HG03575 (cell line): ENCODE data around the gene PVALEF.
"Not testable (repeated sequence)": the region's sequence is repeated elsewhere in the genome, so short reads cannot be mapped to it uniquely, and the experiment has no call there.

ENCODE experiments used
- ATAC-seq: cut with Tn5 transposase; IDR thresholded peaks from one replicate; pipeline ENCODE4 v1.9.1; 2021; ENCODE audit not compliant: unreplicated experiment, insufficient number of reproducible peaks, low FRiP score; ENCODE audit errors: extremely low read depth

The PVALEF gene

GRCh38 chr17:81140695-81141094, 24.6 kb upstream of the PVALEF start:
- no peak for ATAC-seq

DNA sequence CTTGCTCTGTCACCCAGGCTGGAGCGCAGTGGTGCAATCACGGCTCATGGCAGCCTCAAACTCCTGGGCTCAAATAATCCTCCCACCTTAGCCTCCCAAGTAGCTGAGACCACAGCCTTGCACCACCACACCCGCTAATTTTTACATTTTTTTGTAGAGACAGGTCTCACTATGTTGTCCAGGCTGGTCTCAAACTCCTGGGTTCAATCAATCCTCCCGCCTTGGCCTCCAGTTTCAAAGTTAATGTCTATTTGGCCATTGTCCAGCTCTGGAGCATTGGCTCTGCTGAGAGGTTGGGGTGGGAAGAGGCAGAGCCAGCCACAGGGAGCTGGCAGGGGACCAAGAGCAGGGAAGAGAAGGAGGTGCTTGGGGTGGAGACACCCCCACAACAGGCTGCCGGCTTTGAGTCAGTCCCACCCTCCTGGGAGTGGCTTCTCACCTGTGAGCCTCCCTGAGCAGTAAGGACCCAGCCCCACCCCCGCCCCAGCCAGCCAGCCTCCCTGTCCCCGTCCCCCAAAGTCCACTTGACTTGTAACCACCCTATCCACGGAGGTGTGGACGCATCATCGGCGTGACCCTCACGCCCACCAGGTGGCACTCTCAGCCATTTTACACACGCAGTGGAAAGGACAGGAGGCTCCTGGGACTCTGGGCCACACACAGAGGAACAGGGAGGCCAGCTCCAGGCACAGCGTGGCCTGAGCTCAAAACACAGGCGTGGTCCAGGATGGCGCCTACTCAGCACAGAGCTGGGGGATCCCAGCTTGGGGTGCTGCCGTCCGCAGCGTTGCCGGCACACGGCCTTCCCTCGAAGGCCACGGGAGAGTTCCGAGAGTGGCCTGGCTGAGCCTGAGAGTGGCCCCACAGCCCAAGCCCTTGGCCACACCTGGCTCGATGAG, 22.8 kb upstream of the PVALEF start:
- ATAC-seq: no peak

GRCh38 chr17:81143200-81143527, 22.1 kb upstream of the PVALEF start:
- no peak for ATAC-seq

DNA sequence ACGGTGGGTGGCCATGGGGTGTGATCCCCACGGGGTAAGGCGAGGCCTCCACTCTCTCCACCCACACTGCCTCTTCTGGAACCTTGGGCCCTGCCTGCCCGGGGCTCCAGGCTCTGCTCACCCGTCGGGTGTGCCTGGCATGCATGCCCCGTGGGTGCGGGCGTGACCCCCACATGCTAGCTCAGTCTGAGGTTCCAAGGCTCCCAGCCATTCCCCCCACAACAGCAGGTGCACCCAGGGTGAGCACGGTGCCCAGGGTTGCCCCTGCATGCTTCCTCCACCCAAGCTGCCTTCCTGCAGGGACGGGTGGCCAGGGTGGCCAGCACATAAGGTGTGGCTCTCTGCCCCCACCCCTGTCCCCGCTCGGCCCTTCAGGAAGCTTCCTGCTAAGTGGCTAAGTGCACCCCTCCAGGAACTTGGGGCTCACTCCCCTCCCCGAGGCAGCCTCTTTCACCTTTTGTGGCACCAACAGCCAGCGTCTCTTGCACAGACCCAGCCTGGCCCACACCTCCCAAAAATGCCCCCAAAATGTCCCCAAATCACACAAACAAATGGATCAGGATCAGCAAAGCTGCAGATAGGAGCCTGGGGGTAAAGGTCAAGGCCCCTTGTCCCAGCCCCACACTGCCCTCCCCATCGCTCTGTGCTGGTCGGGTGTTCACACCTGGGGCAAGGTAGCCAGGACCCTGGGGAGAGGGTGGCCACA, 21.4 kb upstream of the PVALEF start:
- ATAC-seq: no peak

- ATAC-seq: no peak
Observed at GRCh38 chr17:81144423-81144781, 20.9 kb upstream of the PVALEF start.

DNA sequence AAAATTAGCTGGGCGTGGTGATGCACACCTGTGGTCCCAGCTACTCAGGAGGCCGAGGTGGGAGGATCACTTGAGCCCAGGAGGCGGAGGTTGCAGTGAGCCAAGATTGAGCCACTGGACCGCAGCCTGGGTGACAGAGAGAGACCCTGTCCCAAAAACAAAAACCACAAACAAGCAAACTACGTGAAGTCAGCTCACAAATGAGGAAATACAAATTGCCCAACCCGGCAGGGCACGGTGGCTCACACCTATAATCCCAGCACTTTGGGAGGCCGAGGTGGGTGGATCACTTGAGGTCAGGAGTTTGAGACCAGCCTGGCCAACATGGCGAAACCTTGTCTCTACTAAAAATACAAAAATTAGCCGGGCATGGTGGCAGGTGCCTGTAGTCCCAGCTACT, 19.1 kb upstream of the PVALEF start:
- not testable (repeated sequence) for ATAC-seq

DNA sequence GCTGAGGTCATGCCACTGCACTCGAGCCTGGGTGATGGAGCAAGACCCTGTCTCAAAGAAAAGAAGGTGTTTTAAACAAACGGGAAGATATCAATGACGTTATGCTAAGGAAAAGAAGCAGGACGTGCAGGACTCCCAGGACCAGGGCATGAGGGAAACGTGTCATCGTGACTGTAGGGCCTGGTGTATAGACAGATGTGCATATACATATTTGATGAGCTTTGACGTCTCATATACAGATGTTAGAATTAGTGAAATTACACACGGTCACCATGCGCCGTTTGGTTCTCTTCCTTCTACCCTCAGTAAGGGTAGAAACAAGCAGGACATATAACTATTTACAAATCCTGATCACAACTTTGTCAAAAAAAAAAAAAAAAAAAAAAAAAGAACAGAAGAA, 17.6 kb upstream of the PVALEF start:
- ATAC-seq: no peak

DNA sequence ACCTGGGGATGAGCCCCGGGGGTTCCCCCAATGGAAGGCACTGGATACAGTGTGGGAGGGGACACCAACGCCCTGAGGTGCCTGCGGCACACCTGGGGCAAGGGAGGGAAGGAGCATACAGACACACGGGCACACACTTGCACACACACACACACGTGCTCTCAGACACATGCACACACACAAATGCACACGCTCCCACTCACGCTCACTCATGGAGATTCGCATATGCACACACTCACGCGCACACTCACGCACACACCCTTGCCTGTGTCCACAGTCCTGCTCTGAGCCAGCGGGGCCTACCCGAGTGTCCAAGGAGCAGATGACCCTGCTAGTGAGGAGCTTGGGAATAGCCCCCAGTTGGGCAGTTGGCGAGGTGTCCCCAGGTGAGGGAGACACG, 16.7 kb upstream of the PVALEF start:
- ATAC-seq: no peak

GRCh38 chr17:81148986-81149533, 16.2 kb upstream of the PVALEF start:
- ATAC-seq: no peak

GRCh38 chr17:81150377-81151077, 14.8 kb upstream of the PVALEF start:
- ATAC-seq: no peak

GRCh38 chr17:81151278-81151677, 14.0 kb upstream of the PVALEF start:
- ATAC-seq: no peak

DNA sequence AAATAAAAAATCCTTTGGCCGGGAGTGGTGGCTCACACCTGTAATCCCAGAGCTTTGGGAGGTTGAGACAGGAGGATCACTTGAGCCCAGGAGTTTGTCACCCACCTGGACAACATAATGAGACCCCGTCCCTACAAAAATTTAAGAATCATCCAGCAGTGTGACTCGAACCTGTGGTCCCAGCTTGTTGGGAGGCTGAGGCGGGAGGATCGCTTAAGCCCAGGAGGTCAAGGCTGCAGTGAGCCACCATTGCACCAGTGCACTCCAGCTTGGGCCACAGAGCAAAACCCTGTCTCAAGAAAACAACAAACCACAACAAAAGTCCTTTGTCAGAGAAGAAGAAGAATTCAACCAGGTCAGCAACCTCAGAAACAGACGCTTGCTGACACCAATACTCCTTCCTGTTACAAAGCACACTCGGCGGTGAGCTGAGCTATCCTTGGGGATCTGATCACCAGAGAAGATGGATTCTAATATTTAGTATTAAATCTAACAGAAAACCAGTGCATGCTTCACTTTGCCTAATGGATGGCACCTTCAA, 12.9 kb upstream of the PVALEF start:
- no peak for ATAC-seq

DNA sequence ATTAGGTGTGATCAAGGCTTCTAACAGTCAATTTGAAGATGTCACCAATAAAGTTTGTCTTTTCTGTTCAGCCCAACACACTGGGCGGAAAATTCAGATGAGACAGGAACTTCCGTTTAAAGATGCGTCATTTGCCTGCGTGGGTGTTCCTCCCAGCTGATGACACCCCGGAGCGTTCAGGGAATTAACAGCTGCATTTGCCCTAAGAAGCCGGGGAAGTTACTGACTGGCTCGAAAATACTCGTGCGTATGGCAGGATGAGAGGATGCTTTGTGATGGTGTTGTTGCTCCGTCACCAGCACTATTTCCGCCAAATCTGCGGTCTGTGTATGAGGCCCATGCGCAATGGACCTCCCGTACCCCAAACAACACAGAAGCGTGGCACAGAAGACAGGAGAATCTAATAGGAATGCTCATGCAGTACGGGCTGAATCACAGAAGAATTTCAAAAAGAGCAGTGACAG, 11.9 kb upstream of the PVALEF start:
- no peak for ATAC-seq

DNA sequence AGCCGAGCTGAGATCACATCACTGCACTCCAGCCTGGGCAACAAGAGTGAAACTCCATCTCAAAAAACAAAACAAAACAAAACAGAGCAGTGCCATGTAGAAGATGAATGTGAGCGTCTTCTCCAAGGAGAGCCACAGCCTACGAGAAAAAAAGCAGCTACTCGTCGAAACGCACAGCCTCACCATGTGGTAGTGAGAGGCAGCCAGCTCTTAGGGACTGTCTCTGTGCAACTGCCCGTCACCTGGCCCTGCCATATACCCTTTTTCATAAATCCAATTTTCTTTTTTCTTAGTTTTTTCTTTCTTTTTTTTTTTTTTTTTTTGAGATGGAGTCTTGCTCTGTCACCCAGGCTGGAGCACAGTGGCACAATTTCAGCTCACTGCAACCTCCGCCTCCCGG, 11.3 kb upstream of the PVALEF start:
- not testable (repeated sequence) for ATAC-seq

DNA sequence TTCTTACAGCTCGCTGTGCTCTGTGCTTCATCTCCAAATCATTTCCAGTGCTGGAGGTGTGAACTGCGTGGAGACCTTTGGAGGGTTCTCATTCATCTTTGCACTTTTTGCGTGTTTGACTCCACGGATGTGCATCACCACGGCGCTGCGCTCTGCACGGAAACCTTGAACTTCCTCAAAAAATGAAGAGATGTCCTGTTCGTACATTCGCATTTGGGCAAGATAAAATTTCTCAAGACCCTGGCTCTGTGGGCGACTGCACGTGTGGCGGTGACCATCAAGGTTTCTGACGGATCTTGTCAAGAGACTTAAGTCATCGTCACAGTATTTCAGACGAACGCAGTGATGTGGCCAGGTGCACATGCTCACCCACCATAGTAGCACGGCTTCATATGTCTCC, 10.3 kb upstream of the PVALEF start:
- no peak for ATAC-seq

- no peak for ATAC-seq
Observed at GRCh38 chr17:81156866-81157805, 8.2 kb upstream of the PVALEF start.

GRCh38 chr17:81157848-81158687, 7.2 kb upstream of the PVALEF start:
- ATAC-seq: no peak
